Upper lobe of left lung (tissue), 6 donors: Measurements from ENCODE around the gene RNF224. TPM values are rescaled to one million over a fixed set of nuclear protein-coding genes. Genes with fewer than 3 reads are reported as not detected.

Experiments
- ATAC-seq, 2 donors: fragments of 200-7000 bp; cut with Tn5 transposase; one replicate each; pipeline ENCODE4 v1.9.1; 2022; ENCODE audit warnings: mild to moderate bottlenecking in 2 of 2, moderate library complexity in 2 of 2; ENCODE audit not compliant: low FRiP score in 2 of 2
- DNase-seq, 2 donors: peaks; one replicate each; pipeline ENCODE4 v3.0.0-alpha.2; 2019 to 2020
- H3K27ac ChIP-seq, 4 donors: fragments of 200-600 bp; sonication (generic); one replicate each; pipeline ENCODE4 v1.5.1; 2016 to 2019
- H3K27me3 ChIP-seq, 4 donors: fragments of 200-600 bp; sonication (generic); one replicate each; pipeline ENCODE4 v1.5.1; 2017 to 2019
- H3K36me3 ChIP-seq, 4 donors: fragments of 200-600 bp; sonication (generic); one replicate each; pipeline ENCODE4 v1.5.1; 2016 to 2019
- H3K4me1 ChIP-seq, 4 donors: fragments of 200-600 bp; sonication (generic); one replicate each; pipeline ENCODE4 v1.5.1; 2018 to 2019
- H3K4me3 ChIP-seq, 4 donors: fragments of 200-600 bp; sonication (generic); one replicate each; pipeline ENCODE4 v1.5.1; 2017 to 2019; ENCODE audit warnings: mild to moderate bottlenecking in 2 of 4, moderate library complexity in 1 of 4
- H3K9me3 ChIP-seq, 4 donors: fragments of 200-600 bp; sonication (generic); one replicate each; pipeline ENCODE4 v1.5.1; 2018 to 2019
- EP300 ChIP-seq, 4 donors: sonication (generic); formaldehyde crosslinking; IDR thresholded peaks; one replicate each; pipeline ENCODE4 v1.5.1; 2017; ENCODE audit warnings: antibody characterized with exemption in 4 of 4, control low read depth in 2 of 4
- POLR2A ChIP-seq, 4 donors: fragments of 450-650 bp; IDR thresholded peaks; one replicate each; pipeline ENCODE4 v1.5.1; 2016 to 2017; ENCODE audit warnings: antibody characterized with exemption in 4 of 4, mild to moderate bottlenecking in 2 of 4
- POLR2AphosphoS5 ChIP-seq, 2 donors: sonication (generic); formaldehyde crosslinking; IDR thresholded peaks; one replicate each; pipeline ENCODE4 v1.5.1; 2017; ENCODE audit warnings: antibody characterized with exemption in 2 of 2
- WGBS, 2 donors: methylation state at CpG; one replicate each; pipeline ENCODE4 v1.1.5; 2017 to 2018; 5-methylcytosine and 5-hydroxymethylcytosine counted together
- total RNA-seq, 6 donors: library from RNA; depleted of rRNA in 4 of 6; stranded (reverse); fragments of >200 nt in 4 of 6; gene quantifications; one replicate each; pipeline versions ENCODE4 v1.1.0 to v1.2.1, GENCODE V29; 2016 to 2021
- TF ChIP-seq, protein P1 (sequence below), 6 experiments: fragments of 450-650 bp in 4 of 6; fragments of 200-600 bp in 2 of 6; sonication (generic) in 2 of 6; IDR thresholded peaks; one replicate each; pipeline ENCODE4 v1.5.1; 2016 to 2019; ENCODE audit warnings: antibody characterized with exemption in 6 of 6
- donor health status: DM: no; HTN: no; CAD: no; lungs with moderate emphysema.
- donor health status: DM: no; HTN: yes; CAD: no; lungs with severe emphysema.

The RNF224 gene
- total RNA-seq, 6 donors from 2014 or later, result 0.46 to 0.59 (median 0.57) TPM; not detected in 3

DNA sequence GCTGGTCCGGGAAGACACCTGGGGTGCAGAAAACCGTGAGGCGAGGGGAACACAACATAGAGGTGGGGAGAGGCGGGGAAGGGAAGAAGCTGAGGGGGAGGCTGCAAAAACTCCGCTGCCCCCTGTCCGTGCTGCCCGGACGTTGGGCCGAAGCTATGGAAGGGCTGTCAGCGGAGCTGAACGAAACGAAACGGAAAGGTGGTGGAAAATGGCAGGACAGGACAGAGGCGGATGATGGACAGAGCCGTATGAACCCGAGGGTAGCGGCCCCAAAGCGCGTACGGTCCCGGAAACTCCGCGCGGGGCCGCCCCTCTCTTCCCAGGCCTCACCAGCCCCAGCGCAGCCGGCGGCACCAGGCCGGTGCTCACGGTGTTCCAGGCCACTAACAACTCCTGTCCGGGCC is 39.2 kb upstream of the RNF224 start:
- H3K9me3 ChIP-seq, result no peaks in the 10 kb centered on the region
- DNase-seq, result no peak
- H3K4me1 ChIP-seq, result peaks cover 35 to 51% (median 37%) of the 10 kb centered on the region in 4 donors
- no peaks in the 10 kb centered on the region for H3K27me3 ChIP-seq
- H3K27ac ChIP-seq, result peak overlapping the region; percentile 90 to 96 (median 94)
- TF ChIP-seq POLR2AphosphoS5 (IDR thresholded peaks at IDR 0.05) (no peak), POLR2A (IDR thresholded peaks at IDR 0.05) (no peak), EP300 (IDR thresholded peaks at IDR 0.05) (no peak)
- TF ChIP-seq, protein P1, sequence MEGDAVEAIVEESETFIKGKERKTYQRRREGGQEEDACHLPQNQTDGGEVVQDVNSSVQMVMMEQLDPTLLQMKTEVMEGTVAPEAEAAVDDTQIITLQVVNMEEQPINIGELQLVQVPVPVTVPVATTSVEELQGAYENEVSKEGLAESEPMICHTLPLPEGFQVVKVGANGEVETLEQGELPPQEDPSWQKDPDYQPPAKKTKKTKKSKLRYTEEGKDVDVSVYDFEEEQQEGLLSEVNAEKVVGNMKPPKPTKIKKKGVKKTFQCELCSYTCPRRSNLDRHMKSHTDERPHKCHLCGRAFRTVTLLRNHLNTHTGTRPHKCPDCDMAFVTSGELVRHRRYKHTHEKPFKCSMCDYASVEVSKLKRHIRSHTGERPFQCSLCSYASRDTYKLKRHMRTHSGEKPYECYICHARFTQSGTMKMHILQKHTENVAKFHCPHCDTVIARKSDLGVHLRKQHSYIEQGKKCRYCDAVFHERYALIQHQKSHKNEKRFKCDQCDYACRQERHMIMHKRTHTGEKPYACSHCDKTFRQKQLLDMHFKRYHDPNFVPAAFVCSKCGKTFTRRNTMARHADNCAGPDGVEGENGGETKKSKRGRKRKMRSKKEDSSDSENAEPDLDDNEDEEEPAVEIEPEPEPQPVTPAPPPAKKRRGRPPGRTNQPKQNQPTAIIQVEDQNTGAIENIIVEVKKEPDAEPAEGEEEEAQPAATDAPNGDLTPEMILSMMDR (IDR thresholded peaks at IDR 0.05), result no peak
- H3K4me3 ChIP-seq, result peak overlapping the region; percentile 76 to 100 (median 86)
- 0 to 1% methylated on average over 11 to 31 of the region's 31 CpGs for WGBS, 2 donors
- peaks cover 15 to 73% (median 50%) of the 10 kb centered on the region in 4 donors for H3K36me3 ChIP-seq
- ATAC-seq, result peak in 1 of 2 donors; percentile 15

DNA sequence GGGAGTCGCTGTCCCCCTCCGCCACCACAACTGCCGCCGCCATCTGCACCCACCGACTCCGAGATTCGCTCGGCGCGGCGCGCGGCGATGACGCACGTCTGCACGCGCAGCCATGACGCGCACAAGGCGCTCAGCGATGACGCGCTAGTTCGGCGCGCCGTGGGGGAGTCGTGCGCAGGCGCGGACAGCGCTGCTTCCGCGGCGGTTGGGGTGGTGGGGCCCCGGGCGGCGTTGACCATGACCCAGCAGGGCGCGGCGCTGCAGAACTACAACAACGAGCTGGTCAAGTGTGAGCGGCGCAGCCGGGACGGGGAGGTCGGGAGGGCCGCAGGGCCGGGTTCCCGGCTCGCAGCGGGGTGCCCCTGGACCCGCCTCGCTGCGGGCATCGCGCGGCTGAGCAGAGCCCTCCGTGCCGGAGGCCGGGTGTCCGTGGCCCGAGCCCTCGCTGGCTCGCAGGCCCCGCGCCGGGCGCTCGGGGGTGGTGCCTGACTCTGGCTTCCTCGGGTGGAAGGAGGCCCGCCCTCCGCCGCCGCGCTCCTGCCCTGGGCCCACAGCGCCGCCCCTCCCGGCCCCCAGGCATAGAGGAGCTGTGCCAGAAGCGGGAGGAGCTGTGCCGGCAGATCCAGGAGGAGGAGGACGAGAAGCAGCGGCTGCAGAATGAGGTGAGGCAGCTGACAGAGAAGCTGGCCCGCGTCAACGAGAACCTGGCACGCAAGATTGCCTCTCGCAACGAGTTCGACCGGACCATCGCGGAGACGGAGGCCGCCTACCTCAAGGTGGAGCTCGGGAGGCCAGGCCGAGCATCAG is 38.6 kb upstream of the RNF224 start, which contains the start of the genes ANAPC2 and SSNA1:
Gene ANAPC2, minus strand, starts transcription at position 71 of the 807 bp plus-strand sequence. Its CDS starts 28 bp downstream, at position 43.
Gene SSNA1, plus strand, starts transcription at position 187 of the 807 bp plus-strand sequence. Its CDS starts 51 bp downstream, at position 238.
- peaks cover 35 to 51% (median 37%) of the 10 kb centered on the region in 4 donors for H3K4me1 ChIP-seq
- H3K36me3 ChIP-seq, result peaks cover 9 to 67% (median 44%) of the 10 kb centered on the region in 4 donors
- TF ChIP-seq POLR2AphosphoS5 (IDR thresholded peaks at IDR 0.05) (peak; percentile 99), POLR2A (IDR thresholded peaks at IDR 0.05) (peak in 3 of 4 donors; percentile 83 to 96 (median 90)), EP300 (IDR thresholded peaks at IDR 0.05) (peak in 1 of 4 donors; percentile 92)
- TF ChIP-seq, protein P1 (IDR thresholded peaks at IDR 0.05), result peak in 5 of 6 experiments; percentile 34 to 82 (median 40)
- no peaks in the 10 kb centered on the region for H3K27me3 ChIP-seq
- H3K4me3 ChIP-seq, result peak within 1 kb of the TSS; percentile 76 to 100 (median 86)
- peak; percentile 89 to 95 for ATAC-seq
- H3K27ac ChIP-seq, result peak within 1 kb of the TSS; percentile 90 to 96 (median 94)
- peak; percentile 94 to 100 for DNase-seq
- H3K9me3 ChIP-seq, result no peaks in the 10 kb centered on the region
- WGBS, 2 donors, result 0 to 1% methylated on average over 7 to 78 of the region's 98 CpGs

DNA sequence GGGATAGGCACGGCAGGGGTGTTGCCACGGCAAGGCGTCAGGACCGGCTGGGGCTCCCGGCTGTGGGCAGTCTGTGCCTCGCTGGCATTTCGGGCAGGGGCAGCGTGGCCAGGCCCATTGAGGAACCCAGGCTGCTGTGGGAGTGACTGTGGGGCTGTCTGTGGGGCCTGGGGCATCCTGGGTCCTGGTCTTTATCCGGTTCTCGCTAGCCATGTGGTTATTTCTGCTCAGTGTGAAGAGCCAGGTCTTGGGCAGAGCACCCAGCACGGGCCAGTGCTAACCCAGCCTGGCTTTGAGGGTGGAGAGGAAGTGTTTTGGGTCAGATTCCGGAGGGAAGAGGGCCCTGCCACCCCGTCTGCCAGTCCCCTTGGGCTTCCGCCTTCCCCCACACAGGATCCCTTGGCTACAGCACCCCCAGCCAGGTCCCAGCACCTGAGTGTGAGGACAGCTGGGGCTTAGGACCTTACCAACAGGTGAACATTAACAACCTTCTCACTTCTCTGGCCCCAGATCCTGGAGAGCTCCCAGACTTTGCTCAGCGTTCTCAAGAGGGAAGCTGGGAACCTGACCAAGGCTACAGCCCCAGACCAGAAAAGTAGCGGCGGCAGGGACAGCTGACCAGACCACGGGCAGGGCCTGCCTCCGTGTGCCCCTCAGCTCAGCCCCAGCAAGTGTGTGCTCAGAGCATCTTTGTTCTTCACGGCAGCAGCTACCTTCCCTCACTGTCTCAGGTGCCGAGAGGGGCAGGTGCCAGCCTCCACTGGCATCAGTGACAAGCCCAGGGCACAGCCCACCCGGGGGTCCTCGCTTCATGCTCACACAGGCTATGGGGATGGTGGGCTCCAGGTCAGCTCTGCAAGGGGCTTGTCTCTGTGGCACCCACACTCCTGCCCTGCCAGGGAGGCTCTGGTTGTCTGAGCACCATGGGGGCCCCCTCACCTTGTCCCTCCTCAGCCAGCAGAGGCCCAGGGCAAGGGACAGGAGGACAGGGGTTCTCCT is 37.7 kb upstream of the RNF224 start:
- H3K4me1 ChIP-seq, result peaks cover 35 to 55% (median 42%) of the 10 kb centered on the region in 4 donors
- no peaks in the 10 kb centered on the region for H3K27me3 ChIP-seq
- ATAC-seq (peak in 1 of 2 donors; percentile 59), DNase-seq (peak in 1 of 2 donors; percentile 44)
- H3K36me3 ChIP-seq, result peaks cover 7 to 58% (median 35%) of the 10 kb centered on the region in 4 donors
- H3K4me3 ChIP-seq, result peak overlapping the region; percentile 75 to 100 (median 86)
- H3K9me3 ChIP-seq, result no peaks in the 10 kb centered on the region
- WGBS, 2 donors, result 30 to 36% methylated on average over 7 to 21 of the region's 23 CpGs
- peak overlapping the region; percentile 90 to 96 (median 94) for H3K27ac ChIP-seq
- TF ChIP-seq EP300 (IDR thresholded peaks at IDR 0.05) (no peak), POLR2AphosphoS5 (IDR thresholded peaks at IDR 0.05) (no peak), POLR2A (IDR thresholded peaks at IDR 0.05) (no peak)
- TF ChIP-seq, protein P1 (IDR thresholded peaks at IDR 0.05), result no peak

DNA sequence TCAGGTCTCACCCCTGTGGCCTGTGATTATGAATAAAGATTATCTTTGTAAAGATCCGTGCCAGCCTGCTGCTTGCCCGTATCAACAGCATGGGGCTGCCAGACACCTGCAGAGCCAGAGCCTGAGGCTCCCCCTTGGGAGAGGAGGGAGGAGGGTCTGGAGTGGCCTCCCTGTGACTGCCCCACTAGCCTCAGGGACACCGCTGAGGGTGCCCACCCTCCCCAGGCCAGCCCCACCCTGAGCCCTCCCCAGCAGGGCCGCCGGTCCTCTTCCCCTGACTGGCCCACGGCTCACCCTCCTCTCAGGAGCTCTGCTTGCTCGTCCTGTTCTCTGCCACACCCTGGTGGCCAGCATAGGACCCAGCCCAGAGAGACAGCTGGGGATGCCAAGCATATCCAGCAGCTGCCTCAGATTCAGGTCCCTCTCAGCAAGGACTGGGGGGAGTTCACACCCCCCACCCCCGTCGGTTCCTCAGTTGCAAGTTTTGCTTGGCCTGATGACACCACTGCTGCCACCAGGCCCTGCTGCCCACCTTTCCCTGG is 36.9 kb upstream of the RNF224 start:
- Histone ChIP-seq H3K27ac (peak overlapping the region; percentile 90 to 96 (median 94)), H3K27me3 (no peaks in the 10 kb centered on the region), H3K36me3 (peaks cover 7 to 50% (median 28%) of the 10 kb centered on the region in 4 donors), H3K4me3 (no peak overlapping the region), H3K4me1 (peaks cover 35 to 59% (median 50%) of the 10 kb centered on the region in 4 donors), H3K9me3 (no peaks in the 10 kb centered on the region)
- WGBS, 2 donors, result 76 to 97% methylated on average over 5 to 6 of the region's 9 CpGs
- ATAC-seq, result no peak
- peak in 1 of 2 donors; percentile 47 for DNase-seq
- TF ChIP-seq EP300 (IDR thresholded peaks at IDR 0.05), result no peak
- TF ChIP-seq, protein P1 (IDR thresholded peaks at IDR 0.05), result no peak
- no peak for TF ChIP-seq POLR2A (IDR thresholded peaks at IDR 0.05)
- no peak for TF ChIP-seq POLR2AphosphoS5 (IDR thresholded peaks at IDR 0.05)
